Aorta (tissue), 5 donors: ENCODE results near the gene NCAN. TPM values are rescaled to one million over a fixed set of nuclear protein-coding genes. Genes with fewer than 3 reads are reported as not detected.

Experiments
- ATAC-seq: fragments of 200-7000 bp; cut with Tn5 transposase; one replicate; pipeline ENCODE4 v1.9.1; 2022; ENCODE audit warnings: moderate library complexity; ENCODE audit not compliant: low FRiP score
- DNase-seq, 2 donors: peaks; one replicate each; pipeline ENCODE4 v3.0.0-alpha.2; 2020
- H3K27ac ChIP-seq, 2 donors: one replicate each; pipeline ENCODE4 v1.5.1; 2013; ENCODE audit warnings: low read length in 2 of 2, mild to moderate bottlenecking in 2 of 2, moderate library complexity in 2 of 2, control low read depth in 1 of 2, inconsistent platforms in 1 of 2, low read depth in 1 of 2
- H3K27me3 ChIP-seq, 2 donors: one replicate each; pipeline ENCODE4 v1.6.1; 2013; ENCODE audit warnings: control low read depth in 1 of 2, low read length in 1 of 2, mild to moderate bottlenecking in 1 of 2, moderate library complexity in 1 of 2; ENCODE audit not compliant: insufficient read depth in 2 of 2, control insufficient read depth in 1 of 2
- H3K36me3 ChIP-seq, 2 donors: one replicate each; pipeline ENCODE4 v1.6.1; 2013; ENCODE audit warnings: control low read depth in 1 of 2, low read length in 1 of 2, mild to moderate bottlenecking in 1 of 2; ENCODE audit not compliant: insufficient read depth in 2 of 2, control insufficient read depth in 1 of 2
- H3K4me1 ChIP-seq, 2 donors: one replicate each; pipeline ENCODE4 v1.6.1; 2013; ENCODE audit warnings: low read length in 2 of 2, control low read depth in 1 of 2, mild to moderate bottlenecking in 1 of 2, moderate library complexity in 1 of 2; ENCODE audit not compliant: insufficient read depth in 2 of 2, control insufficient read depth in 1 of 2
- H3K4me3 ChIP-seq, 2 donors: one replicate each; pipeline ENCODE4 v1.5.1; 2013; ENCODE audit warnings: low read length in 2 of 2, control low read depth in 1 of 2, mild to moderate bottlenecking in 1 of 2
- H3K9me3 ChIP-seq: one replicate; pipeline ENCODE4 v1.6.1; 2013; ENCODE audit warnings: mild to moderate bottlenecking, low read length; ENCODE audit not compliant: control insufficient read depth
- WGBS, 2 donors: extraction: QIAGEN DNeasy Blood & Tissue Kit; methylation state at CpG; one replicate each; pipeline ENCODE4 v1.1.7; 2013; 5-methylcytosine and 5-hydroxymethylcytosine counted together
- intact Hi-C, 2 donors: fragments of 100-400 bp; cut with DNase I; formaldehyde crosslinking; loops; one replicate each; pipeline versions ENCODE4 v1.14.2 to v1.15.0; 2022
- polyA plus RNA-seq, 2 donors: library from polyadenylated mRNA; stranded (reverse); fragments of 200-250 nt; gene quantifications; one replicate each; pipeline ENCODE4 v1.2.3, GENCODE V29; 2013
- total RNA-seq, 2 donors: library from RNA; stranded (reverse); fragmentation: NEBNext Ultra II Directional; extraction: Animal tissue kit (Norgen Biotek cat#: 25700); gene quantifications; one replicate each; pipeline ENCODE4 v1.2.1, GENCODE V29; 2021
- donor health status: healthy with polysubstance abuse.
- donor health status: Bipolar disorder and iron deficiency.
- donor health status: DM: no; HTN: no; CAD: no.
- donor health status: DM: no; HTN: no; CAD: no.
- donor health status: DM: yes; HTN: yes; CAD: no.

NCAN gene
- total and polyA plus RNA-seq, 4 donors, result not detected

DNA sequence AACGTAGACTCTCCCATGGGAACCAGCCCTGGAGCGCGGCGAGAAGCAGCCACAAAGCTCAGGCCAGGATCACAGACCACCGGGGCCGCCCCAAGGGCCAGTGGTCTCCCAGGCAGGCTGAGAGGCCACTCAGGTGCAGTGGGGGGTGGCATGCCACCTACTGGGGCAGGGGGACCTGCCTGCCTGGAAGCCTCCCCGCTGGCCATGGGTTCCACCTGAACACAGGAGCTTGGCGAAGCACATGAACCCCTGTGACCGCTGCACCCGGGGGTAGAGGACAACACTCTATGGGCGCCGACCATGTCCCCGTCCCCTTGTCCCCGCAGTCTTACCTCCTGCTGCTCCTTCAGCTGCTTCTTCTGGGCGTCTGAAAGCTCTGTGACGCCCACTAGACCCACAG, 68.1 kb downstream of the NCAN start:
- intact Hi-C loops, result no loop called here
- Histone ChIP-seq H3K27me3 (no peaks in the 10 kb centered on the region), H3K4me1 (no peaks in the 10 kb centered on the region), H3K9me3 (no peaks in the 10 kb centered on the region), H3K4me3 (no peak overlapping the region), H3K36me3 (peaks cover 0 to 6% of the 10 kb centered on the region in 2 donors), H3K27ac (no peak overlapping the region)
- no peak for DNase-seq
- 89 to 96% methylated on average over 16 of the region's 16 CpGs for WGBS, 2 donors
- no peak for ATAC-seq

DNA sequence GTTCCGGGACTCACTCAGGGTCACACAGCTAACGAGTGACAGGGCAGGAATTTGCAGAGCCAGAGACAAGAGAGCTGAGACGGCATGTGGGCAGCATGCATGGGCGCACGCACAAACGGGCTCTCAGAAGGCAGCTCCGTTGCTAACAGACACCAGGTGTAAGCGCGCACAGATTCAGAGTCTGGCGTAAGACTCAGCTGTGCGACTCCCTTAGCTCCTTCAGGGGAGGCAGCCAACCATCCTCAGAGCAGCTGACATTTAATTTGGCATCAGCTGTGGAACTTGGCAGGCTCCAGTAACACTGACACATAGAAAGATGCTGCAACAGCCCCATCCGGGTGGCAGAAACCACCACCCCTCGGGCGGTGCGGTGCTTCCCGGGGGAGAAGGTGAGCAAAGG, 68.8 kb downstream of the NCAN start:
- Histone ChIP-seq H3K4me1 (no peaks in the 10 kb centered on the region), H3K9me3 (no peaks in the 10 kb centered on the region), H3K4me3 (no peak overlapping the region), H3K36me3 (peaks cover 0 to 6% of the 10 kb centered on the region in 2 donors), H3K27me3 (no peaks in the 10 kb centered on the region), H3K27ac (no peak overlapping the region)
- intact Hi-C loops, result no loop called here
- DNase-seq, result no peak
- no peak for ATAC-seq
- WGBS, 2 donors, result 84 to 88% methylated on average over 16 of the region's 16 CpGs

DNA sequence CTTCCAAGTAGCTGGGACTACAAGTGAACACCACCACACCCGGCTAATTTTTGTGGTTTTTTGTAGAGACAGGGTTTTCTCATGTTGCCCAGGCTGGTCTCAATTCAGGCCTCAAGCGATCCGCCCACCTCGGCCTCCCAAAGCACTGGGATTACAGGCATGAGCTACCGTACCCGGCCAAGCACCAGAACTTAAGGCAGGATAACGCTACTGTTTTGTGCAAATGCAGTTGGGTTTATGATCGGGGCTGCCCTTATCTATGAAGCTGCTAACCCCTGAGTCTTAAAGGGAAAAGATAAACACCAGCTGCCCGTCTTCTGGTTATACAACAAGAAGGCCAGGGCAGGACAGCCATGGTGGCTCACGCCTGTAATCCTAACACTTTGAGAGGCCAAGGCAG, 73.9 kb downstream of the NCAN start:
- Histone ChIP-seq H3K27ac (no peak overlapping the region), H3K9me3 (no peaks in the 10 kb centered on the region), H3K4me1 (no peaks in the 10 kb centered on the region), H3K27me3 (no peaks in the 10 kb centered on the region), H3K4me3 (no peak overlapping the region), H3K36me3 (peaks cover 3% of the 10 kb centered on the region in 2 donors)
- 98% methylated on average over 10 of the region's 10 CpGs for WGBS, 2 donors
- DNase-seq, result no peak
- intact Hi-C loops, result no loop called here
- no peak for ATAC-seq

DNA sequence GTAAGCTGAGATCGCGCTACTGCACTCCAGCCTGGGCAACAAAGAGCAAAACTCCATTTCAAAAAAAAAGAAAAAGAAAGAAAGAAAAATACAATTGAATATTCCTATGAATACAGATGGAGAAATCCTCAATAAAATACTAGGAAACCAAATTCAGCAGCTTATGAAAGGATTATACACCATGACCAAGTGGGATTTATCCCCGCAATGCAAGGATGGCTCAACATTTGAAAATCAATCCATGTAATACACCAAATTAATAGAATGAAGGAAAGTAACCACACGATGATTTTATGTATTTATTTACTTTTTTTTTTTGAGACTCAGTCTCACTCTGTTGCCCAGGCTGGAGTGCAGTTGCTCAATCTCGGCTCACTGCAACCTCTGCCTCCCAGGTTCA, 80.8 kb downstream of the NCAN start:
- peaks cover 0 to 8% of the 10 kb centered on the region in 2 donors for H3K36me3 ChIP-seq
- 99% methylated on average over 5 of the region's 5 CpGs for WGBS, 2 donors
- DNase-seq (no peak), ATAC-seq (no peak)
- no peak overlapping the region for H3K4me3 ChIP-seq
- H3K27ac ChIP-seq, result no peak overlapping the region
- no peaks in the 10 kb centered on the region for H3K9me3 ChIP-seq
- no peaks in the 10 kb centered on the region for H3K27me3 ChIP-seq
- H3K4me1 ChIP-seq, result no peaks in the 10 kb centered on the region
- intact Hi-C loops, result no loop called here

DNA sequence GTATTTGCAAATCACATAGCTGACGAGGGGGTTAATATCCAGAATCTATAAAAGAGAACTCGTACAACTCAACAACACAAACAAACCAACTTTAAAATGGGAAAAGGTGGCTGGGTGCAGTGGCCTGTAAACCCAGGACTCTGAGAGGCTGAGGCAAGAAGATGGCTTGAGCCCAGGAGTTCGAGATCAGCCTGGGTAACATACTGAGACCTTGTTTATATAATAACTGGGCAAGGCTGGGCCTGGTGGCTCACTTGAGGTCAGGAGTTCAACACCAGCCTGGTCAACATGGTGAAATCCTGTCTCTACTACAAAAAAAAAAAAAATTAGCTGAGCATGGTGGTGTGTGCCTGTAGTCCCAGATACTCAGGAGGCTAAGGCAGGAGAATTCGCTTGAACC, 83.2 kb downstream of the NCAN start:
- intact Hi-C loops, result no loop called here
- DNase-seq, result no peak

DNA sequence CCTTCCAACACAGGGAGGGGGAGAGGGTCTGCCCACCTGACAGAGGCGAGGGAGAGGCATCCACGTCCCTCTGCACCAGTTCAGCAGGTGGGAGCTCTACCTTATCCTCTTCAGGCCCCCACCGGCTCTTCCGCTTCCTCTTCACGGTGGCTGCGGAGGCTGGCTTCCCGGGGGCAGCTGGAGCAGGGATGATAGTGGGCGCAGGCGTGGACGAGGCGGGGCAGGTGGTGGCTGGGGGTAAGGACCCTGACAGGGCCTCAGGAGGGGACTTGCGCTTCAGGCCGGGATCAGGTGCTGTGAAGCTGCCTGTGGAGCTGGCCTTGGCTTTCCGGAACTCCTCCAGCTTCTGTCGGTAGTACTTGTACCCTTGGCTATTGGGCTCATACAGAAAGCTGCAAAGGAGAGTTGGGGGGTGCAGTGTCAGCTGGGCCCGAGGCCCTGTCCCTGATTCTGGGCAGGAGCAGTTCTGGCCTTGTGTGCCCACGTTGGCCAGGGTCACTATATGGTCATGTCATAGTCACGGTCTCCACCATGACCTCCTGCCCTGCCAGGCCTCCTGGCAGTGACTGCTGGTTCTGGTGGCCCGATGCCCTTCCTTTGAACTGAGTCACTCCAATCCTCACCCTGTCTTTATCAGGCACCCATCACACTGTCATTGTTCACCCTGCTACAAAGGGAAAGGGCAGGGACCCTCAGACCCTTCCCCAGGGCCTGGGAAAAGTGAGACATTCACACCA, 85.4 kb downstream of the NCAN start:
- Histone ChIP-seq H3K27me3 (no peaks in the 10 kb centered on the region), H3K9me3 (no peaks in the 10 kb centered on the region), H3K4me1 (no peaks in the 10 kb centered on the region), H3K4me3 (no peak overlapping the region), H3K36me3 (peaks cover 0 to 9% of the 10 kb centered on the region in 2 donors), H3K27ac (no peak overlapping the region)
- intact Hi-C loops, result no loop called here
- ATAC-seq (no peak), DNase-seq (no peak)
- WGBS, 2 donors, result 90 to 91% methylated on average over 18 to 19 of the region's 19 CpGs

More for the DNA sequence above, 83.2 kb downstream of the NCAN start:
- Histone ChIP-seq H3K4me3 (no peak overlapping the region), H3K36me3 (peaks cover 0 to 8% of the 10 kb centered on the region in 2 donors), H3K27me3 (no peaks in the 10 kb centered on the region), H3K27ac (no peak overlapping the region), H3K9me3 (no peaks in the 10 kb centered on the region), H3K4me1 (no peaks in the 10 kb centered on the region)
- ATAC-seq, result no peak
- WGBS, 2 donors, result 76 to 88% methylated on average over 4 of the region's 4 CpGs

DNA sequence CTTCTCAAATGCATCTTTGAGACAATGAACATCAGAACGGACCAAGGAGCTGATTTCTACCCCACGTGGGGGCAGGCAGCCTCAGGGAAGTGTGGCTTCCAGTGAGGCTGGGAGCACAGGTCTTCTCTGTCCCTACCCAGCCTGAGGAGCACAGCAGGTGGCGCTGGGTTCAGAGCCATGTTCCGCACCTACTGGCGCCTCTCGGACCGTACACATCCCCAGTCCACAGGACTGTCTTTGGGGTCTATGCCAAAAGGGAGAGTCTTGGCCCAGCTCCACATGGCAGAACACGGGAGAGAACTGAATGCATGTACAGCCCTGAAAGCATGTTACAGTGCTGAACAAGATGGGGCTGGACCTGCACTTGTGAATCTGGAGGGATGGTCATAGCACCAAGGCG, 86.0 kb downstream of the NCAN start:
- H3K9me3 ChIP-seq, result no peaks in the 10 kb centered on the region
- intact Hi-C loops, result no loop called here
- no peaks in the 10 kb centered on the region for H3K27me3 ChIP-seq
- H3K27ac ChIP-seq, result no peak overlapping the region
- ATAC-seq (no peak), DNase-seq (no peak)
- H3K4me3 ChIP-seq, result no peak overlapping the region
- 65 to 66% methylated on average over 9 of the region's 9 CpGs for WGBS, 2 donors
- peaks cover 0 to 12% of the 10 kb centered on the region in 2 donors for H3K36me3 ChIP-seq
- no peaks in the 10 kb centered on the region for H3K4me1 ChIP-seq

DNA sequence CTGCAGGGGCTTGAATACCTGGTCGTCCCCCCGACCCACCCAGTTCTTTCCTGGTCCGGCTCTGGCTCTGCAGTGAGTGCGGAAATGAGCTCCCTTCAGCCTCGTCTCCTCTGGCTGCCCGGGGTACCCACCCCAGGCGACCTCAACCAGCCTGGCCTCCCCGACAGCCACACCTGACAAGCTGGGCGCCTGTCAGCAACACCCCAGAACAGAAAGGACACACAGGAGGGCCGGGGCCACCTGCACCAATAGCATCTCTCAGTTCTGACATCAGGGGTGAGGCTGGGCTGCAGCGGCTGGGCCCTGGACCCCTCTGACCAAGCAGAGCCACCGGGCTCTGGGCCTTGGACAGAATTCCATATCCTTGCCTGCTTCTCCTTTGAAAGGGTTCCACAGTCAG, 88.9 kb downstream of the NCAN start:
- no peaks in the 10 kb centered on the region for H3K4me1 ChIP-seq
- no peaks in the 10 kb centered on the region for H3K27me3 ChIP-seq
- DNase-seq, result no peak
- ATAC-seq, result no peak
- H3K36me3 ChIP-seq, result peaks cover 0 to 10% of the 10 kb centered on the region in 2 donors
- intact Hi-C loops, result no loop called here
- H3K27ac ChIP-seq, result no peak overlapping the region
- WGBS, 2 donors, result 96 to 97% methylated on average over 12 of the region's 12 CpGs
- H3K9me3 ChIP-seq, result no peaks in the 10 kb centered on the region
- H3K4me3 ChIP-seq, result no peak overlapping the region
